ENCODE data around the gene RAB5A.
"Not testable (repeated sequence)": the region's sequence is repeated elsewhere in the genome, so short reads cannot be mapped to it uniquely, and the experiment has no call there.

The RAB5A gene

GRCh38 chr3:20031939-20032338 is 85.0 kb downstream of the RAB5A start:
- not testable (repeated sequence) for DNase-seq
